Measurements from ENCODE around the gene DYRK1A.

The DYRK1A gene

DNA sequence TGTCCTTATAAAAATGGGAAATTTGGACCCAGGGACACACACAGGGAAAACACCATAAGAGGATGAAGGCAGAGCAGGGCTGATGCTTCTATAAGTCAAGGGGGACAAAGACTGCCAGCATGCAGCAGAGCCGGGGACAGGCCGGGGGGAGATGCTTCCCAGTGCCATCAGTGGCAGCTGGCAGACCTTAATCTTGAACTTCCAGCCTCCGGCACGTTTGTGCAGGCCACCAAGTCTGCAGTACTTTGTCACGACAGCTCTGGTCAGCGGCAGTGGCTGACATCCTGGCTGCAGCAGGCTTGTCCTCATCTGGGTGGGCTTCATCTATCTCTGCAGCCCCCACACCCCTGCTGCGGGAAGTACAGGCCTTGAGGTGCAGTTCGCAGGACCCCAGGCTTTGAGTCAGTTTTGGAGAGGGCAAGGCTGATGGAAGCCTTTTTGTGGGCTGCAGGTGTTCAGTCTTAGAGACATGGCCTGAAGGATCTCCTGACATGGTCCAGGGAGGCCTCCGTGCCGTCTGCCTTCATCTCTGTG is 186.0 kb downstream of the DYRK1A start:
- no peak for DNase-seq

GRCh38 chr21:37553078-37553481 is 186.5 kb downstream of the DYRK1A start:
- DNase-seq, result no peak

- DNase-seq, result no peak
Measured at GRCh38 chr21:37554661-37555379, 188.2 kb downstream of the DYRK1A start.

- DNase-seq, result no peak
Measured at GRCh38 chr21:37555672-37556261, 189.2 kb downstream of the DYRK1A start.

- DNase-seq, result no peak
Measured at GRCh38 chr21:37557261-37557950, 190.8 kb downstream of the DYRK1A start.

DNA sequence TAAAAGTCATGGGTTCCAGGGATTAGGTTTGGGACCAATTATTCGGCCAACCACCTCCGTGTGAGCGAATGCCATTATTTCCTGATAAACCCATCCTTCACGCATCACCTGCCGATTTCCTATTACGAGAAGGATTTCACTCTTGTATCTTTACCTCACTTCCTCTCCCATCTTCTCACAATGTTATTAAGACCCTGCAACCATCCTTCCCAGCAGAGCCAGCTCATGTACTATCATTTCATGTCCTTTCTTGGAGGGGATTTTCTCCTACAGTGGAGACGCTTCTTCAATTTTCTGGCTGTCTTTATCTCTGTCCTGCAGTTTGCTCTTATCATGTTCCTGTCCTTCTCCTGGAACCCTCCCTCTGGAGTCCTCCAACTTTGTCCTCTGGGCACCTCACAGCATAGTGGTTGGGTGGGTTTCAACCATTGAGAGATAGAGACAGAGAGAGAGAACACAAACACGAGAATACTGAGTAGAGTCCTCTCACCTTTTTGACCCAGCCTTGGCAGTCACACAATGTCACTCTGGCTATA is 192.2 kb downstream of the DYRK1A start:
- no peak for DNase-seq

DNA sequence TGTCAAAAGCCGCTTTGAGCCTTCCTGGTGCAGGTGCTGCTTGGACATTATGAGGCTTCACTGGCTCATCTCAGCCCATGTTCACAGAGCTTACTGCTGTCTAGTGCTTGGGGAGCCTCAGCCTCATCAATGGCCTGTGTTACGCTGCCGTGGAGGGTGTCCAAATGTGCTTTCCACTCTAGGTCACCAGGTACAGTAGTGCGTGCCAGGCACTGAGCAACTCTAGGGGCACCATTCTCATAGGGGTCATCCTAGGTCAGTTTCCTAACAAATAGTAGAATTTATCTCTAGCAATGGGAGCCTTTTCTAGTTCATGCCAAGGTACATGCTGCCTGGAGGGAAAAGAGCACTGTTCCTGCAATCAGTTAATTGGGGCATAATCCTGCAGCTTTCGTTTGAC is 193.8 kb downstream of the DYRK1A start:
- DNase-seq, result no peak

- DNase-seq, result no peak
Measured at GRCh38 chr21:37561506-37561905, 194.9 kb downstream of the DYRK1A start.

- DNase-seq, result no peak
Measured at GRCh38 chr21:37561941-37562919, 195.7 kb downstream of the DYRK1A start.

- no peak for DNase-seq
Measured at GRCh38 chr21:37562920-37563640, 196.5 kb downstream of the DYRK1A start.

DNA sequence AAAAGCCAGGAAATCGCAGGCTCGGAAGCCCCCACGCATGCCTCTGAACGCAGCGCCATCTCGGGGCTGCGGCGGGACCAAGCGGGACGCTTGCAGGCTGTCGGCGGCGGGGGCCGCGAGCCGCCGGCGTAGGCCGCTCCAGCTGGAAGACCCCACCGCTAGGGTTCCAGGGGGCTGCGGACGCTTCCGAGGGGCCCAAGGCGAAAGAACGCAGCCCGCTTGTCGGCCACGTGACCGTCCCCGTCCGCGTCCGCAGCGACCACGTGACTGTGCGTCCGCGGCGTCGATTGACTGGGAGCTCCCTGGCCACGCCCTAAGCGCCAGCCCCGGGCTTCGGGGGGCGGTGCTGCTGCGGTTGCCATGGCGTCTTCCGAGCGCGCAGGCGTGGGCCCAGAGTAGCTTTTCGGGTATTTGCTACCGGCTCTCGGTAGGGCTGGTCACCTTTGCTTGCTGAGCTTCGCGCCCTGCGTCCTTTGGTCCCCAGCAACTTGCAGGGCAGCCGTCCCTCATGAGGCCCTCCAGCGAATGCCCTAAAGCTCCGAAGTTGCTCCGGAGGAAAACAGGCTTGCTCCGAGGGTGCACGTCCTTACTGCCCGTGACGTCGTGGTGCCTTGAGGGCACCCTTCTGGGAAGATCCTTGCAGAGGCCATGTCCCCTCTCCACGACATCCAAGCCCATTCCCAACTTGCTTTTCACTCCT is 197.2 kb downstream of the DYRK1A start:
- peak; percentile 91 to 95 for DNase-seq

GRCh38 chr21:37564341-37564923 is 197.9 kb downstream of the DYRK1A start:
- DNase-seq, result peak; percentile 88 to 90

GRCh38 chr21:37564924-37565529 is 198.5 kb downstream of the DYRK1A start:
- no peak for DNase-seq

- no peak for DNase-seq
Measured at GRCh38 chr21:37565530-37566223, 199.1 kb downstream of the DYRK1A start.

GRCh38 chr21:37566790-37567615 is 200.4 kb downstream of the DYRK1A start:
- DNase-seq, result no peak

- no peak for DNase-seq
Measured at GRCh38 chr21:37568415-37568814, 201.8 kb downstream of the DYRK1A start.

DNA sequence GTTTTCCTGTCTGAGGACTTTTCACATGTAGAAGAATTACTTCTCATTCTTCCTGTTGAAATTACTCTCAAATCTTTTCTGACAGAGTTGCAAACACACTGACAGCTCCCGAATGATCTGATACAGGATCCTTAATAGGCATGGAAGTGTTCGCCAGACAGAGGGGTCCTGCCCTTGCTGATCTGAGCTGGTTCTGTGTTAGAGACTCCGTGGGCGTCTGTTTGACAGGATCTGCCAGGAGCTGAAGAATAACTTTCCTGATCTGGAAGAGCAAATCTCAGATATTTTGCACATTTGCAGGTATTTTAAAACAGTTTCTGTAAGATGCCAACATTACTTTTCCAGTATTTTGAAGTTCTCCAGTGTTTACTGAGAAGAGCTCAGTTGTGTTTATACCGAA is 202.3 kb downstream of the DYRK1A start:
- no peak for DNase-seq

- no peak for DNase-seq
Measured at GRCh38 chr21:37571442-37571841, 204.9 kb downstream of the DYRK1A start.

DNA sequence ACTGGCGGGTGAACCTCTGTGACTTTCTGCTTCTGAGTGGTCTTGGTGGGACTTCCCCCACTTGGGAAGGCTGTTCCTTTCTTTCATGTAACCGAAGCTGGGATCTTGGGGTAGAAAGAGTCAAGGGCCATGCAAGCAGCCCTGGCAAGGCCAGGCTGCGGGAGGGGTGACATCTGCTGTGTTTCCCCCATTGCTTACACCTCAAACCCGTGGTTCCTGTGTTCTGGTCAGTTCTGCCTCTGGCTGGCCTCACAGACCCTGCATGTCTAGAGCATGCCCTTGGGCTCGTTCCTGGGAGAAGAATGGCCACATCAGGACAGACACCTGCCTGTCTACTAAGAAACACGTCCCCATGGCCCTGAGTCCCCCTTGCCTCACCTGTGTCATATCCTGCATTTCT is 207.7 kb downstream of the DYRK1A start:
- DNase-seq, result no peak
